GF-D8 (cell line): ENCODE data around the gene CALML3.

ENCODE experiments used
- DNase-seq: peaks from one replicate; lab custom pipeline; 2025; lab: John Stamatoyannopoulos, UW

CALML3 gene

DNA sequence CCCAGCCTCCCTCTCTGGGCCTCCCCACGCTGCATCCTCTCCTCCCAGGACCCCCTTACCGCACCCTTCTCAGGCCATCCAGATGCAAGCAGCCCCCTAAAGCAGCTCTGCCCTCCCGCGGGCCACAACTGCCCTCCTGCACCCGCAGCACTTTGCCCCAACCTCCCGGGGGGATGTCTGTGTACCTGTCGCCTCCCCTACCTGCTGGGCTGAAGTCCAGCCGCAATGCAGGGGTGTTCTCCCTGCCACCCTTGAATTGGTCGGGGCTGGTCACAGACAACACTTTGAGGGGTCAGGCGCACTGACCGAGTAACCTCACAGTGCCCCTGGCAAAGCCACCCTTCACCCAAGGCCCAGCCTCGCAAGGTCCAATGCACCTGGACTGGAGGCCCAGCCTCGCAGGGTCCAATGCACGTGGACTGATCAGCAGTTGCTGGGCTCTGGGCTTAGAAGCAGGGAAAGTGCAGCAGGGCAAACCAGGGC lies 17.1 kb upstream of the CALML3 start:
- no peak for DNase-seq

DNA sequence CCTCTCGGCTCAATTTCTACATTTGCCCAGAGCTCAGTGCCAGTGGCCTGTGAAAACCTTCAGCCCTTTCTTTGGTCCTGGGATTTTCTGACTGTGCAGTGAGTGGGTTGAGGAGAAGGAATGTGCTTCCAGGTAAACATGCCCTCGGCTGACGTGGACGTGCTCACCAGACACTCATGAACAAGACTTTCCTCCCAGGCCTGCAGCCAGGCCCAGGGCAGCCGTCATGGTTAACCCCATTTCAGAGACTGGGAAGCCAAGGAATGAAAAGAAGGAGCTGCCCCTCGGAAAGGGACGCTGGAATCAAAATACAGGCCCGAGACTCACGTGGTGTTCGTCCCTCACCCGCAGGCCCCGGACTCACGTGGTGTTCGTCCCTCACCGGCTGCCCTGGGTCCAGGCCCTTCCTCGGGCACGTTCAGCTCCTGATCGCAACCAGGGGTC lies 16.6 kb upstream of the CALML3 start:
- no peak for DNase-seq

DNA sequence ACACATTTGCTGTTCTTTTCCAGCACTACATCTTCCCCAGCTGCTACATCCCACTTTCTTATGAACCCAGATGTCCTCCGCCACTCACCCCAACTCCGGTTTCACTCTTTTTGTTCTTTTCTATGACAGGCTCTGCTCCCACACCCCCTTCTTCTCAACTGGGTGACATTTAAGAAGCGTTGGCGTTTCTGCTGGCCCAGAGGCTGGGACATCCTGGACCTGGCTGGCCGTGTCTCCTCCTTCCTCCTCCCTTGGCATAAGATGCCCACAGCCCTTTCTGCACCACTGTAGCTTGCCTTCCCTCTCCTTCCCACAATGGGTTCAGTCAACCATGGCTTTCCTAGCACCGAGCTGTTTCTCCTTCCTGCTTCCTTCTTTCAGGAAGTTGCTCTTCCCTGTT lies 16.0 kb upstream of the CALML3 start:
- no peak for DNase-seq

DNA sequence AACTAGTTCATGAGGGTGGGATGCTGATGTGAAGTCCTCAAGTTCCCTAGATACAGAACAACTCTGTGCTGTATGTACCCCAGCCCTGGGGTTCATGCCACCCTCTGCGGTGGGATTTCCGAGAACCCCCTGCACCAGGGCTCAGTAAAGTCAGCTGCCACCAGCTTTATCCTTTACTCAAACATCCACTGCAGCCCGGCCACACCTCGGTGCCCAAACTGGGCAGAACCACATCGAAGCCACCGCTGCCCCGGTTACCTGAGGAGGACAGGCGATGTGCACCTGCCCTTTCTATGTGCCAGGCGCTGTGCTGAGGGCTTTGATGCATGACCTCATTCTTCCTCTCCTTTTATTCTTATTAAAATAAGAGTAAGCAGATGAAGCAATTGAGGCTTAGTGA lies 15.5 kb upstream of the CALML3 start:
- DNase-seq: no peak

DNA sequence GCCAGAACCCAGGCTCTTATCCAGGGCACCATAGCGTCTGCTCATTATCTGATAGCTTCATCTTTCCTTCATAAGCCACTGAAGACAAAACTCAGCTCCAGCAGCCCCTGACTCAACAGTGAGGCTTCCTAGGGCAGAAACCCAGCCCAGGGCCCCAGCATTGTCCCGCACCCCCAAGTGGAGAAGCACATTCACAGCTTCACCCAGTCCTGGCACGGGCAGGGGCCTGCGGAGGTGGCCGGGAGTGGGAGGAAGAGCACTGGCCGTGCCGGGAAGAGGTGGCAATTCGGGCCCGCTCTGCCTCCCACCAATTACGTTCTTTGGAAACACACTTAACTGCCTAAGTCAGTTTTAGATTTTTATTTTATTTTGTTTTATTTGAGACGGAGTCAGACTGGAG lies 15.1 kb upstream of the CALML3 start:
- no peak for DNase-seq

DNA sequence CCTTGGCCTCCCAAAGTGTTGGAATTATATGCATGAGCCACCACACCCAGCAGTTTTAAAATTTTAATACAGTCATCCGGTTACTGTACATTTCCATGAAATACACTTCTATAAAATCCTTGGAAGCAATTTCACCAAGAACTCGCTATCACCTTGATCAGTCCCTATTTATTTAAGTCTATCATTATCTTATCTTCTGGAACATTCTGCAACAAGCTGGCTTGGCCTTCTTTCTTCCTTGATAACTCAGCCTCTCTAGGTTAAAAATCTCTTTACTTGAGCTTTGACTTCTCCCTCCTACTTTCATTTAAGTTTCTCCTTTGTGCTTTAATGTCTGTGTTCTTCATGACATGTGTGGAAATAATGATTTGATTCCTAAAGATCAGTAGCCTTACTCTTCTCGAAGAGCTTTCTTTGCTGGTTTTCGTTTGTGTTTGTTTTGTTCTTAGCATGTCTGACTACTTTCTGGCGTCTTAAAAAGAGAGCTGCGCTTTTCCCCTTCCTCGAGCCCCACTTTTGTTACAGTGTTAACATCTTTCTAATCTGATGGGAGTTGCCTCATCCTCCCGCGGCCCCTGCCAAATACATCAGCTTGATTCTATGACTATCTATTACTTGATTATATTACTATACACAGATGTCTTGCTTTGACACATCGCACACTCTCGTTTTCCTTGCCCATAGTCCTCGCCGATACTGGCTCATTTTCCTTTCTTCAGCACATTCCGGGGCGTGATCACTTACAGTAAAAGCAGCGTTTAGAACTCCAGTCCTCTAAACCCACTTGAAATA lies 14.3 kb upstream of the CALML3 start:
- DNase-seq: no peak

DNA sequence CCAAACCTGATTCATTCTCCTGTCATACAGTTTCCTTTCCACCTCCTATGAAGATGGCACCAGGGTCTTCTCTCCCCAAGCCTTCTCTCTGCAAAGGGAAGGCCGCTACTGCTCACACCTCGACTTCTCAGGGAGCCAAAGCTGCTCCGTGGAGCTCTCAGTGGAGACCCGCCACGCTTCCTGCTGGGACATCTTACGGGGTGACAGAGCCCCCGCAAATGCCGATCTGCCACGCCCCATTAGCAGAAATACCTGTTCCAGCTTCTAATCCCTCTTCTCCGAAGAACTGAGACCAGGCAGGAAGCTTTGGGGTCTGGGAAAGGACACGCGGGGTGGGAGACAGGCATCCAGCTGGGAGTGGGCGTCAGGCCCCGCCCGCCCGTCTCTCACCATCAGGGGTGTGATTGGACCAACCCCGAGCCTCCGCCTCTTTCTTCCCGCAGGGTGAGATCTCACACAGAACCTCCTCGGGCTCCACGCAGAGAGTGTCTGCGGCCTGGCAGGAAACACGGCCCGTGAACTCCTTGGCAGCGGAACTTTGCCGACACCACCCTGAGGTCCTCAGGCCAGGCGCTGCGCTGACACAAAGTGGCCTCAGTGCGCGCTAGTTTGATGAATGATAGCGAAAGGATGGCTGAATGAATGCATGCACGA lies 13.4 kb upstream of the CALML3 start:
- no peak for DNase-seq

DNA sequence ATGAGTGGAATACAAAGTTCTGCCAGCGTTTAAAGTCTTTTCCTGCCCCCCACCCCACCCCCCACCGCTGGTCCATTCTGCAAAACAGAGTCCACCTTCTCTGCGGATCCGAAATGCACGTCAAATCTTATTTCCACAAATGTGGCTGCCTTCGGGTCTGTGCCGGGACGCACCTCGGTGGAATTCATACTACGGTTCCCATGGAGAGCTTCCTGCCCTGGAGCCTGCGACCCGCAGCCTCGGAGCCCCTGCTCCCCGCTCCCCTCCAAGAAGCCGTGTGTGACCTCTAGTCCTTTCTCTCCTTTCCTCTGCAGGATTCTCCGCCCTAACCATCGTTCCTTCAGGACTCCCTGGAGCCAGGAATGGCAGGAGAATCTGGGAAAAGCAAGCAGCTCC lies 12.9 kb upstream of the CALML3 start:
- DNase-seq: no peak

DNA sequence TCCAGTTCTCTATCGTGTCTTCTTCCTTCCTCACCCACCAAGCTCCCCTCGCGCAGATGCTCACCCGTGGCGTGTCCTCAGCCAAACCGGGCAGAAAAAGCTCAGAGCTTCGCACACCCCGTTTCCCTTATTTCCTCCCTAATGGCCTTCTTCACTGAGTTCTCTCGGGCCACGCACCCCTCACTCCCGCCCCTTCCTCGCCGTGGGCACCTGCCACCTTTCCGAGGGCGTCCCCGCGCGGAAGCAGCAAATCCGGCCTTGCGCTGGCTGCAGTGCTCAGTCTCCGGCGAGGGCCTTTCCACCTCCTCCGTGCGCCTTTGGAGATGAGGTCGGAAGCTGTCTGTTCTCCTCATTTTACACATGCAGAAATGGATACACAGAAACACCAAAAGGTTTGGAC lies 12.4 kb upstream of the CALML3 start:
- DNase-seq: no peak

DNA sequence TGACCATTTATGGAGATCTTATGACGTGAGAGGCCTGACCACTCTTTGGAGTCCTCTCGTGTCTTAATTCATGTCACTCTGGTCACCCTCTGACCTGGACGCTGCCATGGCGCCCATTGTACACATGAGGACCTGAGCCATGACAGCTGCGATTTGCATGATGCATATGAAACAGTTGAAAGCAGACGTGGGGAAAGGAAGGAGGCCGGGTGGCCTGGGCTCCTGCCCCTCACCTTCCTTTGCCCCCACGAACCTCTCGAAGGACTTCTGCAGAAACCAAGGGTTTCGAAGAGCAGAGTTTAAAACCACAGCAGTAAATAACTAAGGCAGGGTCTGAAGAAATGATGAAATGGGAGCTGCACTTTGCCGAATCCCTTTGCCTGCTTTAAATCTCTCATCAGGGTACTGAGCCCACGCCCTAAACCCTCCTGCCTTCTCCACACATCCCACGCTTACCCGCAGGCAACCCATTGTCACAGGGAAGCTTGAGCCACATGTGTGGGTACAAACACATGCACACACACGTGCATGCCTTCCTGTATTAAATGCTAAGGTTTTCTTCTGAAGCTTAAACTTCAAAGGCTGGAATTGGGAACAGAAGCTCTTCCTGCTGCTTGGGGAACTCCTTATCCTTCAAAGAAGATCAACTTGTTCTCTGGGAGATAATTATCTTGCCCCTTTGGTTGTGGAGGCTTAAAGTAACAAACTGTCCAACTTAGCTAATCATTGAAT lies 11.7 kb upstream of the CALML3 start:
- DNase-seq: no peak

DNA sequence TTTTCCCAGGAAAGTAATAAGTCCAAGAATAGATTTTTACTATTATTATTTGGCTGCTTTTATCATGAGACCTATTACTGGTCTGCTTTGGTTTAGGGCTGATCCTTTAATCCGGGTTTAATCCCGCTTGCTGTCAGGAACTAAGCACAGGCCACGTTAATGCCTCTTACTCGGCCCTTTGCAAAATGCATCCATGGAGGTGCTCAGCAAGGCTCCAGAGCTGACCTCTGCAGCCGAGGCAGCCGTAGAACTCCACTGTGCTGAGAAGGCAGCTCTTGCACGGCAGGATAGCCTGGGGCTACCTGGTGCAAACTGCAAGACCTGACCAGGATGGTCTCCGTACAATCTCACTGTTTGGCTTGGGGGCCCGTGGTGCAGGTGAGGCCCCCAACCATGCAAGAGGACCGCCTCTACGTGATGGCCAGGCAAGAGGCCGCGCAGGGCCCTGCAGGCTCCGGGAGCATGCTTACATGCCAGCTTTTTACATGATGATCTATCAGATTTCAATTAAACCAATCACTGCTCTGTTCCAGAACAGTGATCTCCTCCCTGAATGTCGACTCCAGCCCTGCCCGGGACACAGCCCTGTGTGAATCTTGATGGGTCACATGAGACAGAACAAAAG lies 10.4 kb upstream of the CALML3 start:
- no peak for DNase-seq

DNA sequence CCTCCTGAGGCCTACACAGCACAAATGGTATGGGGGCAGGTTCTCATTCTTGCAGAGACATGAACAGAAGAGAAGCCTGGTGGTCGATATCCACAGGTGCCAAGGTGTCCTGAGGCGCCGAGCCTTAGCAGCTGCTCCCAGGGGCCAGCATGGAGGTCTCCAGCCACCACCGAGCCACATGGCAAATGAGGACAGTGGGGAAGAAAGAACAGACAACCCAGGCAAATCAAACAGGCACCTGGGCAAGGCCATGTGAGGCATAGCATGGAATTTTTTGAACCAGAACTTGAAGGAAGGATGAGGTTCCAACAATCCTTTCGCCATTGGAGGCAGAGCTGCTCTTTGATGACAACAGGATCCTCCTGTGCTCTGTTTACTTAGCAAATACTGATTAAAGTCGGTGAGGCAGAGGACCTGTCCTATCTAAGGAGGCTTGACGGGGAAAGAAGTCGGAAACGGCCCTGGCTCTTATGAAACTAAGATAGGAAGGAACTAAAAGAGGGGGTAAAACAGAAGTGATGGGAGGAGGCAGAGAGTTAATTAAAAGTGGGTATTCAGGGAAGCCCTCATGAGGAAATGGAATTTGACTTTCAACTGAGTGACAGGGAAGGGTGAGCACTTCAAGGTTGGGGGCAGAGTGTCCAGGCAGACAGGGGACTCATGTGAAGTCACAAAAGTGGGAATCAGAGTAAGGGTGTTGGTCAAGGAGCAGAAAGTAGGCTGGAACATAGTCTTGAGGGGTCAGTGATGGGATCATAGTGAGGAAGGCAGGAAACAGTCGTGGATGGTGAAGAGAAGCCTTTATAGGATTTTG lies 8.6 kb upstream of the CALML3 start:
- no peak for DNase-seq

DNA sequence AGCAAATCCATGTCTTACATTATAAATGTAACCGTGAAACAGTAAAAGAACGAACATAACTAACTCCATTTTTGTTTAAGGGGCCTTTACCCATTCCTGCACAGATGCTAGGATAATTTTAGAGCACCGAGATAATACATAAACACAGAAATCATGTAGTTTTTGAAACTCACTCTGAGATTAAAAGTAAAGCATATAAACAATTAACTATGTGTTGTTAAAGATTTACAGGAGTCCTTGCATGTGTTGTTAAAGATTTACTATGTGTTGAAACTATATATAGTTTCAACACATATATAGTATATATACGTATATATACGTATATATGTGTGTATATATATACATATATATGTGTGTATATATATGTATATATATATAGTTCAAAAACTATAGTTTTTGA lies 7.2 kb upstream of the CALML3 start:
- DNase-seq: no peak

DNA sequence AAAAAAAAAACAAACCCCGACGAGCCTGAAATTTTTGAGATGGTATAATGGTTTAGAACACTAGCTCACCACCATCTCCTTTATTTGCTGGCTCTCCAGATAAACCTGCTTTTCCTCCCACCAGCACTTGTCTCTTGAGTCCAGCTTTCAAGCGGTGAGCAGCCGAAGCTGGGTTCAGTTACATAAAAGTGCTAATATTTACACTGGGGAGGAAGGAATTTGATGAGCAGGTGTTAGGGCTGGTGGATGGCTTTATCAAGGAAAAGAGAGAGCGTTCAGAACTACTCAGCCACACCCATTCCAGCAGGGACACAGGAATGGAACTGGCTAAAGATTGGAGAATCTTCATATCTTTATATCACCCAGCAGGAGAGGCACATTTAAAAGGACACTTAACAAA lies 6.6 kb upstream of the CALML3 start:
- DNase-seq: no peak

DNA sequence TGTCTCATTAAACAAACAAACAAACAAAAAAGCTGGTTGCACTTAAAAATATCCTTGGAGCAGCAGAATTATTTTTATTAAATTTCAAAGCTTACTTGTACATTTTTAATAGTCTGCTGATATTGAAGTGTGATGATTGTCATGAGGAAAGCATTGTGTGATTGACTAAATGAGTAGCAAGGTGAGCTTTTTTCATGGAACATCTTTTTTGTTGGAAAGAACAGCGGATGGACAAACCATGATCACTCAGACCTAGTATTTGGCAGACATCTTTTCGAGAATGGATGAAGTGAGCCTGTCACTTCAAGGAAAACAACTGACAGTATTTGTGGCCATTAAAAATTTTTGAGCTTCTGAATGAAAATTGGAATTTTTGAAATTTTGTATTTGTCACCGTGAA lies 5.7 kb upstream of the CALML3 start:
- no peak for DNase-seq

DNA sequence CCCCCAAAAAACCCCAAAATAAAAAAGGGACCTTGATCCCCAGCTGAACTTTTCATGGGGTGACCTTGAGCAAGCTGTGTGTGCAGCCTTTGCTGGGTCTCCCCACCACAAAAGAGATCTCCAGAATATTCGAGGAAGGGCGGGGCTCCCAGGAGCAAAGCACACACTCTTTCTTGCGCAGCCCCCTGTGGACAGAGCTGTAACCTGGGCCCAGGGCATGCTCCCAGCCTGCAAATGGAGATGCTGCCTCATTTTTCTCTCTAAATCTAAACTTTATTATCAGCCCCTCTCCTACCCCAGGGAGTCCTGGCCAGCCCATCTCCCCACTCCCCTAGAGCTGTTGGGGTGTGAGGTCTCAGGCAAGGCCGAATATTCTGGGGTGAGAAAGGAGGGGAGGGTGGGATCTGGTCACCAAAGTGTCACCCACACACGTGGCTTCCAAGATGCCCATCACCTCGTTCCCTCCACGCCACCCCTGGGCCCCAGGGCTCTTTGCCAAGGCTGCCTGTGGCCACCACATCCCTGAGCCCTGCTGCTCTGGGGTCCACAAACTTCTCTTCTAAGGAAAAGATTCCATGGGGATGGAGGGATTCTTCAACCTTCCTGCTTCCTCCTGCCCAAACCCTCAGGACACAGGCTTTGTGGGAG lies 1.7 kb upstream of the CALML3 start:
- no peak for DNase-seq

DNA sequence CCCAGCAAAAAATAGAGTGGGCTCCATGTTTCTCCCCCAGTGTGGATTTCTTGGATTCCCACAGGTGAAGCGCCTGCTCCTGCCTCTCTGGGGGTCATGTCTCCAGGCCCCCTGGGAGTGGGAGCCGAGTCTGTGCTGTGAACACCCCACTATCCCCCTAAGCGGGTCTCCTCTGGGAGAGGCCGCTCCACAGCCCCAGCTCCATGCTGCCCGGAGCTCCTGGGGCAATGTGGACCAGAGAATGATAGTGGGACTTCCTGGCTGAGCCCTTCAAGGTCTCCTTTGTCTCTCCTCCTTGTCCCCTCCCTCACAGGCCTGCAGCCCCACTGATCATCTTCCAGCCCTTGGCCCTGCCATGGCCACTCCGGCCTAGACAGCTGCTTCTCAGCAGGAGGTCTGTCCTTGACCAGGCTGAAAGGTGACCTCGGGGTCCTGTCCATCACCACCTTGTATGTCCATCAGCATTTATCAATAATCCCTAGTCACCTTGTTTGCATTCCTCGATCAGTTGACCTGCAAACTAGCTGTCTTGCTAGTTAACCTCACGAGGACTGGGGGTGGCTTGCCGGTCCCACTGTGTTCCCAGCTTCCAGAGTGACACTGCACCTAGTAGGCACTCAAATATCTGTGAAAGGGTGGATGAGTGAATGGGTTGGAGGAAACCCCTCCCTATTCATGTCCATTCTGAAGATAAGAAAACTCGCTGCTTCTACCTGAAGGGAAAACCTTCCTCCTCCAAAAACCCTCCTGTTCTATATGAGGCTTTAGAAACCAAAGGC lies 776 bp upstream of the CALML3 start:
- DNase-seq: no peak

DNA sequence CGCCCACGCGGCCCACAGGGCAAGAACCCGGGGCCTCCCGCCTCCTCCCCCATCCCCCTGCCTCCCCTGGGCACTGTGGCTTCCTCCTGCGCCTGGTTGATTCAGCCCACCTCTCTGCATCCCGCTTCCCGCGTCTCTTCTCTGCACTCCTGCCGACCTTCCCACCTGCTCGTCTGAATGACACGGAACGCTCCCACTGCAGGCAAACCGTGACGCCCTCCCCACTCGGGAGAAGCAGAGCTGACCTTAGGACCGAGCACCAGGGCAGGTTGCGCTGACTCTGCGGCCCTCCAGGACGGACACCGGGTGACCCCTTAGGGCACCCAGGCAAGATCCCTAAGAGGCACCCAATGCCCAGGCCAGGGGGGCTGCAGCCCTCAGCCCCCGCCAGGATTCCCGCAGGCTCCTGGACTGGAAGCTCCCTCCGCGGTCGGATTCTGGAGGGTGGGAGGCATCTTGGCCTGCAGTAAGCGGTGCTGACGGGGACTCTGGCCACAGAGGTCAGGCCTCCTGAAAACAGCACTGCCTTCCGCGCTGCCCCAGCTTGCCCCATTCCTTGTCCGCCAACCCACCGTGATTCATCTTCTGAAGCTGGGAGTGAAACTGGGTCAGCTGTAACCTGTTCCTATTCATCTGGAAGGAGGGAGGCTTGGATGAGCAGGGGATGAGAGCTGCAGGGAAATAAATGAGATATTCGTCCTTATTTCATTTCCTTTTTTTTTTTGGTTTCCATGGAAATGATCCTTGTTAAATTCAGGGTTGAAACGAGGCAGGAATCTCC lies 990 bp downstream of the CALML3 start:
- no peak for DNase-seq

DNA sequence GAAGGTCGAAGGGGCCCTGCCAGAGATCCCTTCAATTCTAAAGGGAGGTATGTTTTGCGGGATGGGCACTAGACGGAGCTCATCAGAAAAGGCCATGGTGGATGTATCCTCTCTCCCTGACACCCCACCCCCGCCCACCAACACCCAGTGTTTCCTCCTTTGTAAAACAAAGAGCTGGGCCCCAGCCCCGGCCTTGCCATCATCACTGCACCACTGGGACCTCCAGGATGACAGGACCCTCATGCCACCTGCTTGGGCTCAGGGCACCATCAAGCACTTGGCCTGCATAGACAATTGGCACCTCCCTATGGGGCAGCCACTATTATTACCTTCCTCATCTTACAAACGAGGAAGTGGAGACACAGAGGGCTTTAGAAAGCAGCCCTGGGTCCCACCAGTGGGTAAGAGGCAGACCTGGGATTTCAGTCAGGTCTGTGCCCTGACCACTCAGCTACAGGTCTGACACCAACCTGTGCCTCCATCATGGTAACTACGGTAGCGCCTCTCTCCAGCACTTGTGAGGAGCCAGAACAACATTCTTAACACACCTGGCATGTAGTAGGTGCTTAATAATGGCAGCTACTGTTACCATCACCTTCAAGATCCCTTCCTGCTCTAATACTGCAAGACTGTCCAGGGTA lies 2.0 kb downstream of the CALML3 start:
- no peak for DNase-seq
